Measurements from ENCODE around the gene ISX.

DNA sequence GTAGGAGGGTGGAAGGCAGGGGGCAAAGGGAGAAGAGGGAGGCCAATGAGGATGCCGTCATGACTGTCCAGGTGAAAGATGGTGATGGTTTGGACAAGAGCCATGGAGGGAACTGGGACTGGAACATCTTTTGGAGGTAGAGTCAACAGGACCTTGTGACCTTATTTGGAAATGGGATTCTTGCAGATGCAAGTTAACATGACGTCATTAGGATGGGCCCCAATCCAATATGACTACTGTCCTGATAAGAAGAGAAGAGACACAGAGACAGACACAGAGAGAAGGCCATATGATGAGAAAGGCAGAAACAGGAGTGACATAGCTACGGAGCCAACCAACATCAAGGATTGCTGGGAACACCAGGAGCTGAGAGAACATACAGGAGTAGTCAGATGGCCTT, 31.0 kb upstream of the ISX start:
- no peak for TF ChIP-seq EZH2phosphoT487 (IDR thresholded peaks at IDR 0.05; ENCODE audit: insufficient read depth, low read depth)
- no peak for TF ChIP-seq EZH2 (IDR thresholded peaks at IDR 0.05; ENCODE audit: insufficient read depth, poor library complexity, severe bottlenecking)
